RPMI7951 (cell line): Measurements from ENCODE around the gene CCL19. TPM values are rescaled to one million over a fixed set of nuclear protein-coding genes. Genes with fewer than 3 reads are reported as not detected.
"Not testable (repeated sequence)": the region's sequence is repeated elsewhere in the genome, so short reads cannot be mapped to it uniquely, and the experiment has no call there.

Experiments
- DNase-seq: peaks from one replicate; pipeline ENCODE4 v3.0.0-alpha.2; 2012; ENCODE audit warnings: low read depth
- total RNA-seq: library from RNA; depleted of rRNA; stranded (reverse); fragments of >200 nt; shearing (Covaris generic); gene quantifications from 2 replicates; pipeline ENCODE4 v1.2.3, GENCODE V29; 2014; rRNA removed

Gene CCL19
- not detected in 2 replicates for total RNA-seq

DNA sequence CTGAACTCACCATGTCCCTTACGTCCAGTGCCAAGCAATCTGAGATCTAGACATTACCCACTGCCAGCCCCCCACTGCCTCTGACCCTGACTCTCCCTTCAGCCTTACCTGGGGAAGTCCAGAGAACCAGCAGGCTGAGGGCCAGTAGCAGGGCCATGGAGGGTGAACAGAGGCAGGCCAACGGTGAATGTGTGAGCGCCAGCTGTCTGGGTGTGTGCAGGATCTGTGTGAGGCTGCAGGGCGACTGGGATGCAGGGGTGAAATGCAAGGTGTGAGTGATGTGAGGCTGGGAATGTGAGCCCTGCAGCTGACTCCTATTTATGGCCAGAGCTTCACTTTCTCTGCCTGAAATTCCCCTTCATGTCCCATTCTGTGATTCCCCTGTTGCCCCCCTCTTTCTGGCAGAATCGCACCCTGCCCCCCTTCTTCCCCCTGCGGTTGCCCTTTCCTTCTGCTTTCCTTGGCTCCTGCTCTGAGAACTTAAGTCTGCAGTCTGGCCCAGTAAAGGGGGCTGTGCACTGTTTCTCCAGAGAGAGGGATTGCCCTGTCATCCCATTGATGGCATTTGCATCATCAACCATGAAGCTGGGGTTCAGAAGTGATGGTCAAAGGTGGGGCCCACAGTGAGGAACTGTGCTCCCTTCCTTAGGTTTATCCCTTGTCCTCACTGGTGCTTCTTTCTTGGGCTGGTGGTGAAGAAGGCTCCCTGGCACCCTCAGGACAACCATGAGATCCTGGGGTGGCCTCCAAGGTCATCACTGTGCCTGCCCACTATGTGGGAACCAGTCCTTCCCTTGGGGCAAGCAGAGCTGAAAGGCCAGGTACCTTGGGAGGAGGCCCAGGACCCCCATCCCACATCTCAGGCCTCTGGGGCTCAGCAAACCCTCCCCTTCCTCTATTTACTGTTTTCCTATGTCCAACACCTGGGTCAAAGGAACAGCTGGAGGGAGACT, at the start of gene CCL19:
TSS of gene CCL19 (minus strand) at position 294 of the 953 bp plus-strand sequence. CDS start at position 157, 137 bp downstream.
- DNase-seq: no peak

DNA sequence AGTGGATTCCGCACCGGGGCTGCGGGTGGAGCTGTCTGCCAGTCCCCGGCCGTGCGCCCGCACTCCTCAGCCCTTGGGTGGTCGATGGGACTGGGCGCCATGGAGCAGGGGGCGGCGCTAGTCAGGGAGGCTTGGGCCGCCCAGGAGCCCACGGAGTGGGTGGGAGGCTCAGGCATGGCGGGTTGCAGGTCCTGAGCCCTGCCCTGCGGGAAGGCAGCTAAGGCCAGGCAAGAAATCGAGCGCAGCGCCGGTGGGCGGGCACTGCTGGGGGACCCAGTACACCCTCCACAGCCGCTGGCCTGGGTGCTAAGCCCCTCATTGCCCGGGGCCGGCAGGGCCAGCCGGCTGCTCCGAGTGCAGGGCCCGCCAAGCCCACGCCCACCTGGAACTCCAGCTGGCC, 49.1 kb upstream of the CCL19 start:
- DNase-seq: not testable (repeated sequence)

DNA sequence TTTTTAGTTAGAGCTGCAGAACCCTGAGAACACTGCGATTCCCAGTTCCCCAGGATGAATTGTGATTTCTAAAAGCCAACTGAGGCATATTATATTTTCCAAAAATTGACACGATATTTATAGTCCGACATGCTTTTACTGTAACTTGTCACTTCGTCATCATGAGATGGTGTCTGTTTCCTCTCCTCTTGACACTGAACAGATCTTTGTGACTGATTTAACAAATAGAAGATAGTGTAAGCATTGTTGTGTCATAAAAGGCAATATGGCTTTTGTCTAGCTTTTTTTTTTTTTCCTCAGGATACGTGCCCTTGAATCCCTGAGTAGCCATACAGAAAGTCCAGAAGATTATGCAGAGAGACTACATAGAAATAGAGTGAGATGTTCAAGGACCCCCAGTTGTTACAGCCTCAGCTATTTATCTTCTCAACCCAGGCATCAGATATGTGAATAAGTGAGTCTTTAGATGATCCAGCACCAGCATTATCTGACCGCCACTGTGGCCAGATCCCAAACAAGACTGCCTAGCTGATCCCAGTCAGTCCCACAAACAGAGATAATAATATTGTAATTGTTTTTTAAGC, 46.7 kb upstream of the CCL19 start:
- no peak for DNase-seq

GRCh38 chr9:34734720-34735119, 43.6 kb upstream of the CCL19 start:
- no peak for DNase-seq

DNA sequence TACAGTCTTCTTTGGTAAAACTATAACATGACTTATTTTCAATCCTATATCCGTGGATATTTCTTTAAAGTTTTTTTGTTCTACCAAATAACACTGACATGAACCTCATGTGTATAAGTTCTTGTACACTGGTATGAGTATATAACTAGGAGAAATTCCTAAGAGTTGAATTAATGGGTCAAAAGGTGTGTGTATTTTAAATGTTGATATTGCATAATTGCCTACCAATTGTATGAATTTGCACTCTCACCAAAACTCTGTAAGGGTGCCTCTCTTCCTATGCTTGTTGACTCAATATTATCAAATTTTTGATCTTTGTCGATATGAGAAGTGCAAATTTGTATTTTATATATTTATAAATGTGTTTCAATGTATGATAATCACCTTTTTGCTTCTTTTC, 41.8 kb upstream of the CCL19 start:
- DNase-seq: no peak

- no peak for DNase-seq
Measured at GRCh38 chr9:34732478-34732877, 41.4 kb upstream of the CCL19 start.

DNA sequence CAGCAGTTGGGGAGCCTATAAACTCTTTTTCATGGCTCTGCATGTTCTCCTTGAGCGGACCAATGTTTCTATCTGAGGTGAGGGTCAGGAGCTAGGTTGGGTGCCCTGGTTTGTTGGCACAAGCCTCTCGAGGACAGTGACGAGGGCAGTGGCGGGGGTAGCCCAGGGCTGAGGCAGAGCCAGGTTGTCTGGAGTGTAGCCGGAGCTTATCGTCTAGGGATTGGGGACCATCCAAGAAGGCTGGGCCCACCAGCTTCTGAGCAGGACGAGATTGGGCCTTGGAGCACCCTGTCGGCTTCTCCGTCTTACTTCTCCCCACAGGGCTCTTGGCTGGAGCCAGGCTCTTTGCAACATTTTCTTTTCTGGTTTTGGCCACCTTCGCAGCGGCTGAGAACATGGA, 32.1 kb upstream of the CCL19 start:
- DNase-seq: no peak

DNA sequence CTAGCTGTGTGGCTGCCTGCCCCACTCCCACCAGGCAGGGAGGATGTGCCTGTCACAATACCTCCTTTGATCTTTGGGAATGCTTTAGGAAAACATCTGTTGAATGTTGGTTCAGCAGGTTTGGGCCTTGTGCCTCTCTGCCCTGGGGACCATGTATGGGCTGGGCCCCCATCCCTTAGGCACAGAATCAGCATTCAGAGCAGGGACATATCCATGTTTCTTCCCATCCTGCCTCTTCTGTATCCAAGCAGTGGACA, 28.6 kb upstream of the CCL19 start:
- DNase-seq: not testable (repeated sequence)

- no peak for DNase-seq
Measured at GRCh38 chr9:34719021-34719768, 28.1 kb upstream of the CCL19 start.

DNA sequence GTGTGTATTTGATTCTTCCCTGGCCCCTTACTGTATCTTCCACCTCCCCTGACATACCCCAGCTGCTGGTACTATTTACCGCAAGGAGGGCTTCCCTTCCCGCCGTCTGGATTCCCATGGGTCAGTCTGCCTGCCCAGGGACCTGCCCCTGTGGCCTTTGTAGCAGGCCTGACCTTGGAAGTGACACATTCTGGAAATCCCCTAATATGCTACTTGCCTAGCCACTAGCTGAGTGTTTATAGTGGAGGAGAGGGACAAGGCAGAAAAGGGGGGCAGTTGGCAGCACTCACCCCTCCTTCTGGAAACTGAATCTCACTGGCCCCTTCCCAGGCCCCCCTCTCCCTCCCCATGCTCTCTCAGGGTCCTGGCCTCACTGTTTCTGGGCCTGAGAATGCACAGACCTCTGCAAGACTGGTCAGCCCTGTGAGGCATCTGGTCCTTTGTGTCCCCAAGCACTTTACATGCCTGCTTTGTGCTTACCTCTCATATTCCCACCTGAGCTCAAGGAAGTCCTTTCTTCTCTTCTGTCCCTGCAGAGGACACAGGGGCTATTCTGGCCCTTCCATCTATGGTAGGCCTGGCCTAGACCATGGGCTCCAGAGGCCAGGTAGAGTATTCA, 27.0 kb upstream of the CCL19 start:
- peak; percentile 22 for DNase-seq

GRCh38 chr9:34716711-34717110, 25.6 kb upstream of the CCL19 start:
- DNase-seq: no peak

DNA sequence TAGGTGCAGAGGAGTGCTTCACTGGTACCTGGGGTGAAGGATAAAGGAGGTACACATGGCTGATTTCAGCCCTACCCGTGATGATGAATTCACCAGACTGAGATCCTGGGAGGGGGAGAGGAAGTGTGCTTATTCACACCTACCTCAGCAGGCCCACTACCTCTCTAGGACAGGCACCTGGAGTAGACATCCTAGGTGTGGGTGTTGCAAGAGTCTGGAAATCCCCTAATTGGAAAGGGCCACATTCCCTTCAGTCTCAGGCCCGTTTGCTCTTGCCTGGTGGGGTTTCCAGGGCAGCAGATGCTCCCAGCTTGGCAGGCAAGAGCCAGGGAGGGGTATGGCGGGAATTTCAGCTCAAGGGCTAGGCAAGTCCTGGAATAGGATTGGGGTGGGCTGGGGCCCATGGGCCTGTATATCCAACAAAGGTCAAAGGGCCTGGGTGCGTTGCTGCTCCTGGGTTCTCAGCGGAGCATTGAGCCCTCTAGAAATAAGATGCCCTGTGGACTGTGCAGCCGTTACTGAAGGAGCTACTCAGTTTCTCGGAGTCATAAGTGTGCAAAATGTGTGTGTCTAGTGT, 24.7 kb upstream of the CCL19 start:
- DNase-seq: no peak

DNA sequence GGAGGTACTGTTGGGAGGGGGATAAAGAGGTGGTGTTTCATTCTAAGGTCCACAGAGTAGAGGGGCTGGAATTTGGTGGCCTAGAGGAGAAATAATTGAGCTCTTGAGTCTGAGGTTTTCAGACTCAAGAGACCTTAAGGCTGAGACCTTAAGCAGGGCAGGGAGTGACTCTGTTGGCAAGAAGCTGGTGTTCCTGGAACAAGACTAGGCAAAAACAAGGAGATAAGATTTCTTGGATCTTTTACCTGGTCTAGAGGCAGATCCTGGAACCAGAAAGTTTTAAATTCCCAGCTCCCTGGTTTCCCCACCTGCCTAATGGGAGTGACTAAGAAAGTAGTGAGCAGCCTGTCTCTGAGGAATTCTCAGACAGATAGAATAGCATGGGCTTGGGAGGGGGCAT, 22.9 kb upstream of the CCL19 start:
- no peak for DNase-seq

DNA sequence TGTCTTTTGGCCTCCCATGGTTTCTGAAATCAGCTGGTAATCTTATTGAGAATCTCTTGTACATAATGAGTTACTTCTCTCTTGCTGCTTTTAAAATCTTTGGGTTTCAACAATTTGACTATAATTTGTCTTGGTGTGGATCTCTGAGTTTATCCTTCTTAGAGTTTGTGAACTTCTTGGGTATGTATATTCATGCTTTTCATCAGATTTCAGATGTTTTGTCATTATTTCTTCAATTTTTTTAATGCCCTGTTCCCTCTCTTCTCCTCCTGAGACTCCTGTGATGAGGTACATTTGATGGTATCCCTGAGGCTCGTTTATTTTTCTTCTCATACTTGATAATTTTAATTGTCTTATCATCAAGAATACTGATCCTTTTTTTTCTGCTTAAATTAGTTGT, 21.1 kb upstream of the CCL19 start:
- no peak for DNase-seq

DNA sequence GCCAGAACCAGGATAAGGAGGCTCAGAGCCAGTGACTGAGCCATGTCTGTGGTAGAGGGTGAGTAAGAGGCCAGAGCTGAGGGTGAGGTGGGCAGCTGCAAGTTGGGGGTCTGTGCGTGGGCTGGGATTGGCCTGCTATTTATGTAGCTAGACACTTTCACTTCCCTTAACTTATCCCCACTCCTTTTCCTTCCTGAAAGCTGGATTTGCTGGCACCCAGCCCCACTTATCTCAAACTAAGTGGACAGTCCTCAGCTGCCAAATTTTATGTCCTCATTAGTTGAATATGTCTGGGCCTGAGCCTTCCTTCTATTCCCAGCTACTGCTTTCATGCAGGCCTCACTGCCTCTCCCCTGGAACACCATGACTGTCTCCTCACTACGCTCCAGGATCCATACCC, 18.9 kb upstream of the CCL19 start, which contains the start of gene CCL21:
TSS of gene CCL21 (minus strand) at position 114 of the 400 bp plus-strand sequence. CDS start at position 44, 70 bp downstream.
- DNase-seq: no peak

DNA sequence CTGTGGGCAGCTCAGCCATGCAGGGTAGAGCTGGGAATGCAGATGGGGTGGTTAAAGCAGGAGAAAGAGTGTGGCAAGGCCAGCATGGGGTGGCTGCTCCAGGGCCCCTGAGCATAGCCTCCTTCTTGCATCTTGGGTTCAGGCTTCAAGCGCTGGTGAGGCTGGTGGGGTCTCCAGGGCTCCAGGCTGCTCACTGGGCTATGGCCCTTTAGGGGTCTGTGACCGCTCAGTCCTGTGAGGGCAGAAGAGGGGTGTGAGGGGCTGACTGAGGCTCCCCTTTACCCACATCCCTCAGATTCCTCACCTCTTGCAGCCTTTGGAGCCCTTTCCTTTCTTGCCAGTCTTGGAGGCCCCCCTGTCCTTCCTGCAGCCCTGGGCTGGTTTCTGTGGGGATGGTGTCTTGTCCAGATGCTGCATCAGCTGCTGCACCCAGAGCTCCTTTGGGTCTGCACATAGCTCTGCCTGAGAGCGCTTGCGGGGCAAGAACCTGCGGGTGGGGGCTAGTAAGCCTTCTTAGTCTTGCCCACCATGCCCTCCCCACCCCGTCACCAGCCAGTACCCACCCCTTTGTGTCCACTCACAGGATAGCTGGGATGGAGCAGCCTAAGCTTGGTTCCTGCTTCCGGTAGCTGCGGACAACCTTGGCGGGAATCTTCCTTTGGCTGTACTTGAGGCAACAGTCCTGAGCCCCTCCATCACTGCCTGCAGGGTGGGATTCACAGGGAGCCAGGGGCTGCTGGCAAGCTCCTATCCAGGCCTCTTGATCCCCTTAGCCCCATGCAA, 18.3 kb upstream of the CCL19 start:
- no peak for DNase-seq

DNA sequence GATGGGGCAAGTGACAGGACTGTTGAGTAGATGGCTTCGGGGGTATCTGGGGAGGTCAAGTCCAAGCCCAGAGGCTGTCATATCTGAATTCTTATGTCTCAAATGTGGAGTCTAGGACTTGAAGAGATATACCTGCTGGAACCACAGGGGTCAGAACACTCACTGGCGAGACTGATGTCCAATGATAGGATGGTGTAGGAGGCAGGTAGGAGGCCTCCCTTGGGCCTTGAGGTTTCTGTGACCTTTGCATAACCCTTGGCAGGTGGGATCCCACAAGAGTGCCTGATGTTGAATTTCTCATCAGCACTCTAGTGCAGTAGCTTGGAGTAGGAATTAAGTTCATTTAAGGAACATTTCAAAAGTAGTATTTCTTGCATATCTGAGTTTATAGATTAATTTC, 16.1 kb upstream of the CCL19 start:
- no peak for DNase-seq

DNA sequence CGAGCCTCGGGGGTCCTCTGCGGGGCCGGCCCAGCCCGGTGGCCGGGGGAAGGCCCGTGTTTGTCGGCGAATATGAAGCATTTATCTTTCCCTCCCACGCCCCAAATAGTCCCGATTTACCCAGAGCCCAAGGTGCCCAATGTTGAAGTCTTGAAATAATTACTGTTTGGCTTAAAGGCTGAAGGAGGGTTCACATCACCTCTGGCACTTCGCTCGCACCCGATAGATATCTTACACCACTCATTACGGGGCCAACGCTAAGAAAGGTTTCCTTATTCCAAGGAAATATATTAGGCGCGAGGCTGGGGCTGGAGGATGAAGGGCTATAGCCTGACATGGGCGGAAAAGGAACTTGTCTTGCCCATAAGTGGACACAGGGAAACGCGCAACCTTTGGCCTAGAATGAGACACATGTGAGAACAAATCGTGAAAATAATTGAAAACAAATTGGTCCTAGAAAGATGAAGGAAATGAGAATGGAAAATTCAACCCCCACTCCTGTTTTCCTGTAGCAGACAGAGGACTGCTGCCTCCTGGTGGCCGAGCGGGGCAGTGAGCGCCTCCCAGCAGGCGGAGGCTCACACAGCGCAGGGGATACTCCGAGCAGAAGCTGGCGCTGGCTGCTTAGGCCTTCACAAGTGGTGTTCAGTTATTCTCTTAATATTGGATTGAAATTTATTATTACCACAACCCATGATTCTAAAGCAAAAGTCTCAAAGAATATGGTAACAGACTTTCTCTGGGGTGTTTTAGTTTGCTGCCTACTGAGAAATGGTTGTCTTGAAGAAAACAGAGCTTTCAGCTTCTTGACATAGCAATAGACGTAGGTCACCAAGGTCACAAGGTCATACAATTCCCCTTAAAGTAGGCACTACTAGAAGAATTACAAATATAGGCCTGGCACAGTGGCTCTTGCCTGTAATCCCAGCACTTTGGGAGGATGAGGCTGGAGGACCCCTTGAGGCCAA, 11.0 kb upstream of the CCL19 start:
- DNase-seq: peak; percentile 62

DNA sequence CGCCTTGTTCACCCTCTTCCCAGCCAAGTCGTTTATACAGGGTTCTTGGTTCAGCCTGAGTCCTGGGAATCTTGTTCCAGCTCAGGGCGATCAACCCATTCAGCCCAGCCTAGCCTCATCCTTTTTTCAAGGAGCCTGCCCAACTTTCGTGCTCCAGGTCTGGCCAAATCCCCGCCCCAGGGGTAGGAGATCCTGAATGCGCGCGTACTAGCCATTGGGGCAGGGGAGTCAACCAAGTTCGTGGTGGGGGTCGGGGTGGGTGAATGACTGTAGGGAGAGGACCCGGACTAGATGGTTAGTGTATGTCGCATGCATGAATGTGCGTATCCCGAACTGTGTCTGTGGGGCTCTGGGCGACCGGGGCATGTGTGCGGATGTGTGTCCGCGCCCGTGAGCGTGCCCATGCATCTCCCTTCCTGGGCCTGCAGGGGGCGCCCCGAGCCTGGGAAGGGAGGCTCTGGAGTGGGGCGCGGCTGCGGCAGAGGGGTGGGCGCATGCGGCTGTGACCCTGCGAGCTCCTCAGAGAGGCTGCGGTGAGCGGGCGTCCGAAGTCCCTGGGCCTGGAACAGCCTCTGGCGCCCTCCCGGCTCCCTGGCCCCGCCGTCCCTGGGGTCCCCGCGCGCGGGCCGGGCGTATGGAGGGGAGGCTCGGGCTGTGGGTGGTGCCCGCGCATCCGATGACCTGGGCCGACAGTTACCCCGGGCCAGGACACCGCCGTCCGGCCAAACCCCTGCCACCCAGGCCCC, 10.1 kb upstream of the CCL19 start:
- DNase-seq: peak; percentile 40
